ENCODE measurements around the gene TERF2IP. TPM values are rescaled to one million over a fixed set of nuclear protein-coding genes. Genes with fewer than 3 reads are reported as not detected.

The TERF2IP gene
- total and polyA plus RNA-seq, 2 of the 13 experiments (the other 11 are each of a cell fraction or from before 2014, with no cell fraction given): 26.4 to 50.2 TPM

- TF ChIP-seq BATF2 (CRISPR knock-in tag; IDR thresholded peaks at IDR 0.05): no peak
- TF ChIP-seq ZUFSP (CRISPR knock-in tag; IDR thresholded peaks at IDR 0.05; ENCODE audit: borderline replicate concordance): no peak
- no peak for TF ChIP-seq FOXA1 (IDR thresholded peaks at IDR 0.05)
- TF ChIP-seq FOXA1 (CRISPR knock-in tag; IDR thresholded peaks at IDR 0.05): peak; percentile 80
- no peak; the same call in 1 of the 2 replicates for TF ChIP-seq KAT7 (CRISPR knock-in tag; IDR thresholded peaks at IDR 0.05; ENCODE audit: borderline replicate concordance)
- TF ChIP-seq ZNF7 (CRISPR knock-in tag; IDR thresholded peaks at IDR 0.05): no peak
- peak; percentile 34 for TF ChIP-seq AGO1 (IDR thresholded peaks at IDR 0.05; ENCODE audit: low read depth, low read length, poor library complexity, severe bottlenecking)
- TF ChIP-seq DMAP1 (CRISPR knock-in tag; IDR thresholded peaks at IDR 0.05): no peak; the same call in 1 of the 2 replicates
- TF ChIP-seq ZFP37 (CRISPR knock-in tag; IDR thresholded peaks at IDR 0.05; ENCODE audit: borderline replicate concordance): no peak
- TF ChIP-seq MATR3 (CRISPR knock-in tag; IDR thresholded peaks at IDR 0.05): no peak
- TF ChIP-seq MED13 (CRISPR knock-in tag; IDR thresholded peaks at IDR 0.05): no peak
- peak; percentile 6; the same call in 1 of the 2 replicates for TF ChIP-seq ZNF687 (CRISPR knock-in tag; IDR thresholded peaks at IDR 0.05)
- no peak; the same call in 1 of the 2 replicates for TF ChIP-seq ZNF367 (CRISPR knock-in tag; IDR thresholded peaks at IDR 0.05; ENCODE audit: borderline replicate concordance)
- no peak for TF ChIP-seq SKI (IDR thresholded peaks at IDR 0.05; ENCODE audit: partially characterized antibody)
- TF ChIP-seq ZKSCAN5 (CRISPR knock-in tag; IDR thresholded peaks at IDR 0.05): no peak
- no peak for TF ChIP-seq ZMYM2 (CRISPR knock-in tag; IDR thresholded peaks at IDR 0.05)
- 0 out of 2 replicates have a peak, but pooled peaks have one; percentile 20 for TF ChIP-seq ZMAT3 (CRISPR knock-in tag; conservative IDR thresholded peaks at IDR 0.05)
- peak; percentile 54 for TF ChIP-seq GATAD2A (CRISPR knock-in tag; IDR thresholded peaks at IDR 0.05)
- no peak for TF ChIP-seq CHD2 (IDR thresholded peaks at IDR 0.05; ENCODE audit: low read depth, low read length)
- no peak for TF ChIP-seq TEAD3 (CRISPR knock-in tag; optimal IDR thresholded peaks at IDR 0.05; ENCODE audit: borderline replicate concordance)
- TF ChIP-seq NCOA2 (CRISPR knock-in tag; IDR thresholded peaks at IDR 0.05): no peak
- no peak for TF ChIP-seq ZNF326 (CRISPR knock-in tag; IDR thresholded peaks at IDR 0.05; ENCODE audit: borderline replicate concordance)
- TF ChIP-seq JARID2 (CRISPR knock-in tag; IDR thresholded peaks at IDR 0.05; ENCODE audit: insufficient replicate concordance): no peak
- no peak for TF ChIP-seq ZFP36L2 (CRISPR knock-in tag; IDR thresholded peaks at IDR 0.05)
- TF ChIP-seq PHF20 (CRISPR knock-in tag; IDR thresholded peaks at IDR 0.05): no peak
- no peak for TF ChIP-seq JUNB (CRISPR knock-in tag; IDR thresholded peaks at IDR 0.05; ENCODE audit: borderline replicate concordance)
- no peak for TF ChIP-seq ZNF383 (CRISPR knock-in tag; IDR thresholded peaks at IDR 0.05; ENCODE audit: borderline replicate concordance)
Observed at GRCh38 chr16:75648265-75649076, 898 bp downstream of the TERF2IP start (continued).

Data from HepG2 (cell line).